Caco-2 (cell line): Measurements from ENCODE around the gene CARD11. TPM values are rescaled to one million over a fixed set of nuclear protein-coding genes. Genes with fewer than 3 reads are reported as not detected.

Experiments
- BruUV-seq: library from RNA; stranded (reverse); fragments of 400-500 nt; replicated peaks from 2 replicates; lab custom pipeline; 2021; lab: Mats Ljungman, UMichigan
- CTCF ChIA-PET: fragments of 300-600 bp; sonication (Branson Sonifier 250); formaldehyde crosslinking; loops from one replicate; lab custom pipeline; 2022; ENCODE audit warnings: antibody characterized with exemption; lab: Charles Lee
- POLR2A ChIA-PET: fragments of 300-600 bp; sonication (Branson Sonifier 250); formaldehyde crosslinking; loops from one replicate; lab custom pipeline; 2022; ENCODE audit warnings: antibody characterized with exemption; lab: Charles Lee
- DNase-seq, 2 experiments: peaks; one replicate each; pipeline versions ENCODE4 v3.0.0 to v3.0.0-alpha.2; 2020 to 2022
- H3K27me3 ChIP-seq: replicated peaks from 2 replicates; pipeline ENCODE4 v1.6.0; 2011; ENCODE audit warnings: low read length; ENCODE audit not compliant: control insufficient read depth, insufficient read depth
- H3K36me3 ChIP-seq: 2 replicates; pipeline ENCODE4 v1.5.1; 2011; ENCODE audit warnings: low read length; ENCODE audit not compliant: control insufficient read depth, insufficient read depth
- H3K4me1 ChIP-seq: fragments of 250-450 bp; sonication (Bioruptor Pico); 2 replicates; pipeline ENCODE4 v1.5.1; 2020; ENCODE audit warnings: mild to moderate bottlenecking
- H3K4me3 ChIP-seq: 2 replicates; pipeline ENCODE4 v1.5.1; 2011; ENCODE audit warnings: low read depth, mild to moderate bottlenecking, control low read depth, low read length
- H3K9me3 ChIP-seq: fragments of 250-450 bp; sonication (Bioruptor Pico); 2 replicates; pipeline ENCODE4 v1.5.1; 2020; ENCODE audit warnings: mild to moderate bottlenecking, moderate library complexity
- H3K27ac Mint-ChIP-seq: one replicate; pipeline ENCODE4 v1.8.0; 2022; ENCODE audit warnings: mixed read lengths; ENCODE audit not compliant: unreplicated experiment
- H3K27me3 Mint-ChIP-seq: one replicate; pipeline ENCODE4 v1.8.0; 2022; ENCODE audit warnings: mixed read lengths; ENCODE audit not compliant: insufficient read depth, unreplicated experiment
- H3K36me3 Mint-ChIP-seq: one replicate; pipeline ENCODE4 v1.8.0; 2022; ENCODE audit warnings: mild to moderate bottlenecking, mixed read lengths; ENCODE audit not compliant: insufficient read depth, unreplicated experiment
- H3K4me1 Mint-ChIP-seq: one replicate; pipeline ENCODE4 v1.8.0; 2022; ENCODE audit warnings: low read depth, mixed read lengths; ENCODE audit not compliant: unreplicated experiment
- H3K4me3 Mint-ChIP-seq: one replicate; pipeline ENCODE4 v1.8.0; 2022; ENCODE audit warnings: mild to moderate bottlenecking, moderate library complexity, mixed read lengths; ENCODE audit not compliant: unreplicated experiment
- H3K9me3 Mint-ChIP-seq: one replicate; pipeline ENCODE4 v1.8.0; 2022; ENCODE audit warnings: mixed read lengths; ENCODE audit not compliant: unreplicated experiment
- intact Hi-C: fragments of 100-400 bp; cut with micrococcal nuclease; formaldehyde crosslinking; loops from one replicate; pipeline ENCODE4 v1.10.0; 2022; ENCODE audit not compliant: unreplicated experiment
- total RNA-seq: library from RNA; stranded (reverse); gene quantifications from 2 replicates; pipeline ENCODE4 v1.2.3, GENCODE V29; 2022
- TF ChIP-seq, protein P1 (sequence below), 2 experiments: fragments of 200-600 bp in 1 of 2; IDR thresholded peaks; 1 replicate in 1 of 2; 2 replicates in 1 of 2; pipeline versions ENCODE4 v1.5.1 to v1.8.0; 2011 to 2022; ENCODE audit warnings: antibody characterized with exemption in 1 of 2, control low read depth in 1 of 2, inconsistent platforms in 1 of 2, low read depth in 1 of 2, low read length in 1 of 2, mild to moderate bottlenecking in 1 of 2, moderate library complexity in 1 of 2; ENCODE audit not compliant: insufficient read depth in 1 of 2, severe bottlenecking in 1 of 2, unreplicated experiment in 1 of 2

Gene CARD11
- total RNA-seq, 1 experiment from 2014 or later: 5.4 TPM

GRCh38 chr7:2923291-2923781 lies 120.3 kb downstream of the CARD11 start:
- CTCF ChIA-PET: no interaction called here
- intact Hi-C loops: no loop called here
- POLR2A ChIA-PET: no interaction called here
- Mint-ChIP-seq H3K4me1 (no peaks in the 10 kb centered on the region), H3K36me3 (no peaks in the 10 kb centered on the region), H3K27ac (no peak overlapping the region), H3K4me3 (no peak overlapping the region), H3K27me3 (no peaks in the 10 kb centered on the region), H3K9me3 (peaks cover 15% of the 10 kb centered on the region)
- BruUV-seq: no TSS peak
- TF ChIP-seq, protein P1, sequence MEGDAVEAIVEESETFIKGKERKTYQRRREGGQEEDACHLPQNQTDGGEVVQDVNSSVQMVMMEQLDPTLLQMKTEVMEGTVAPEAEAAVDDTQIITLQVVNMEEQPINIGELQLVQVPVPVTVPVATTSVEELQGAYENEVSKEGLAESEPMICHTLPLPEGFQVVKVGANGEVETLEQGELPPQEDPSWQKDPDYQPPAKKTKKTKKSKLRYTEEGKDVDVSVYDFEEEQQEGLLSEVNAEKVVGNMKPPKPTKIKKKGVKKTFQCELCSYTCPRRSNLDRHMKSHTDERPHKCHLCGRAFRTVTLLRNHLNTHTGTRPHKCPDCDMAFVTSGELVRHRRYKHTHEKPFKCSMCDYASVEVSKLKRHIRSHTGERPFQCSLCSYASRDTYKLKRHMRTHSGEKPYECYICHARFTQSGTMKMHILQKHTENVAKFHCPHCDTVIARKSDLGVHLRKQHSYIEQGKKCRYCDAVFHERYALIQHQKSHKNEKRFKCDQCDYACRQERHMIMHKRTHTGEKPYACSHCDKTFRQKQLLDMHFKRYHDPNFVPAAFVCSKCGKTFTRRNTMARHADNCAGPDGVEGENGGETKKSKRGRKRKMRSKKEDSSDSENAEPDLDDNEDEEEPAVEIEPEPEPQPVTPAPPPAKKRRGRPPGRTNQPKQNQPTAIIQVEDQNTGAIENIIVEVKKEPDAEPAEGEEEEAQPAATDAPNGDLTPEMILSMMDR (IDR thresholded peaks at IDR 0.05; ENCODE audit: insufficient read depth in 1 of 2, low read depth in 1 of 2, low read length in 1 of 2, severe bottlenecking in 1 of 2, unreplicated experiment in 1 of 2): no peak
- Histone ChIP-seq H3K36me3 (no peaks in the 10 kb centered on the region), H3K4me1 (peaks cover 6% of the 10 kb centered on the region), H3K27me3 (no peaks in the 10 kb centered on the region), H3K9me3 (no peaks in the 10 kb centered on the region), H3K4me3 (no peak overlapping the region)
- DNase-seq: no peak

GRCh38 chr7:2922866-2923265 lies 120.8 kb downstream of the CARD11 start:
- H3K4me3 Mint-ChIP-seq: no peak overlapping the region
- Histone ChIP-seq H3K9me3 (no peaks in the 10 kb centered on the region), H3K4me3 (no peak overlapping the region), H3K4me1 (peaks cover 6% of the 10 kb centered on the region), H3K27me3 (no peaks in the 10 kb centered on the region), H3K36me3 (no peaks in the 10 kb centered on the region)
- no peaks in the 10 kb centered on the region for H3K36me3 Mint-ChIP-seq
- H3K27ac Mint-ChIP-seq: no peak overlapping the region
- POLR2A ChIA-PET: no interaction called here
- no peaks in the 10 kb centered on the region for H3K4me1 Mint-ChIP-seq
- no peaks in the 10 kb centered on the region for H3K27me3 Mint-ChIP-seq
- peaks cover 15% of the 10 kb centered on the region for H3K9me3 Mint-ChIP-seq
- CTCF ChIA-PET: no interaction called here
- intact Hi-C loops: no loop called here
- TF ChIP-seq, protein P1 (IDR thresholded peaks at IDR 0.05; ENCODE audit: insufficient read depth in 1 of 2, low read depth in 1 of 2, low read length in 1 of 2, severe bottlenecking in 1 of 2, unreplicated experiment in 1 of 2): no peak
- BruUV-seq: no TSS peak
- no peak for DNase-seq

DNA sequence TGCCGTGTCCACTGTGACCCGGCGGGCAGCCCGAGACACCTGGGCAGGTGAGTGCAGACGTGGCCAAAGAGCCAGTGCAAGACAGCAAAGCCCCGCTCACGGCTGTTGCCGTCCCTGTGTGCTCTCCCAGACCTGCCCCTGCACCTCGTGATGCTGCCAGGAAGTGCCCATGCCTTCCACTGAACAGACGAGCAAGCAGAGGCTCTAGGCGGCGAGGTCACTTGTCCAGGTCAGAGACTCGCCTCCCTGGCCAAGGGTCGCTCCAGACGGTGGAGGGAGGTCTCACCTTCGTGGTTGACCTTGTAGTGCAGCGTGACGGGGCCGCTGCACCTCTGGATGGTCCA lies 121.3 kb downstream of the CARD11 start:
- intact Hi-C loops: no loop called here
- H3K36me3 ChIP-seq: no peaks in the 10 kb centered on the region
- POLR2A ChIA-PET: no interaction called here
- H3K4me3 ChIP-seq: no peak overlapping the region
- H3K4me1 Mint-ChIP-seq: no peaks in the 10 kb centered on the region
- no peak overlapping the region for H3K27ac Mint-ChIP-seq
- H3K4me3 Mint-ChIP-seq: no peak overlapping the region
- H3K27me3 Mint-ChIP-seq: no peaks in the 10 kb centered on the region
- H3K36me3 Mint-ChIP-seq: no peaks in the 10 kb centered on the region
- H3K9me3 Mint-ChIP-seq: peaks cover 15% of the 10 kb centered on the region
- H3K4me1 ChIP-seq: peaks cover 6% of the 10 kb centered on the region
- no peaks in the 10 kb centered on the region for H3K27me3 ChIP-seq
- no peak for DNase-seq
- CTCF ChIA-PET: no interaction called here
- TF ChIP-seq, protein P1 (IDR thresholded peaks at IDR 0.05; ENCODE audit: insufficient read depth in 1 of 2, low read depth in 1 of 2, low read length in 1 of 2, severe bottlenecking in 1 of 2, unreplicated experiment in 1 of 2): no peak
- no peaks in the 10 kb centered on the region for H3K9me3 ChIP-seq
- BruUV-seq: no TSS peak
